Non-pigmented ciliary epithelial cell (primary cell): Measurements from ENCODE around the gene UTP11.

Experiments
- DNase-seq: peaks from one replicate; pipeline ENCODE4 v3.0.0-alpha.2; 2010; ENCODE audit warnings: low read depth

UTP11 gene

DNA sequence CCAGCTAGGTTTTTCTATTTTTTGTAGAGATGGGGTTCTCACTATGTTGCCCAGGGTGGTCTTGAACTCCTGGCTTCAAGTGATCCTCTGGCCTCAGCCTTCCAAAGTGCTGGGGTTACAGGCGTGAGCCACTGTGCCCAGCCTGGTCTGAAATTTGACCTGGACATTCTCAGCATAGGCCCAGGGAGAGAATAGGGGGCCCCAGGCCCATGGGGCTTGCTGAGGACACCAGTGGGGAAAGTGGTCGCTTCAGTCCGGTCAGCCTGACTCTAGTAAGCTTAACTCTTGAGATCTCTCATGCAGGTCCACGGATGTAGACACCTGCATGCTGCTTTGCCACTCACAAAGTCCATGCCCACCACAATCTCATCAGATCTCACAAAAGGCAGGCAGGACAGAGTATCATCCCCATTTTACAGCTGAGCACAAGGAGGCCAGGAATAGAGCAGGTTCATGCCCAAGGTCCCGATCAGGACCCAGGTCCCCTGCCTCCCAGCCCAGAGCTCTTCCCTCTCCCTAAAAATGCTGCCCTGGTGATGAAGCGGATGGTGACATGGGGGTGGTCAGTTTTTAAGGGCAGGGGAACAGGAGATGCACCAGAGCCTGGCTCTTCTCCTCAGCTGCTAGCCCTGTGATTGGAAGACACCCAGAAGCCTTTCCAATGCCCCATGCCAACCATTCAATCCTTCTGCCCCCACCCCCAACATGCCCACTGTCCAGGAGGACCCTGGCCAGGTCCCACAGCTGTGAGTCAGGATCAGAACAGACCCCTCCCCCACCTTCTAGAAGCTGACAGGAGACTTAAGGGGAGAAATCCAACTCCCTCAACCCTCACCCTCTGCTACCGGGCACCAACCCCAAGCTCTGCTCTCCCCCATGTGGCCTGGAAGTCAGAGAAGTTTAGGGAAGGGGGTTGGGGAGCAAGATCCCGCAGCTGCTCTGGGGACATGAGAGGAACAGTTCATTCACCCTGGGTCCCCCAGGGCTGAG is 9.0 kb upstream of the UTP11 start:
- DNase-seq: no peak

GRCh38 chr1:38004284-38005108 is 8.0 kb upstream of the UTP11 start:
- no peak for DNase-seq

GRCh38 chr1:38005195-38006007 is 7.1 kb upstream of the UTP11 start, which contains the start of gene FHL3:
TSS of gene FHL3 (minus strand) at chr1:38005514. CDS start at chr1:37999412, 6,102 bp downstream.
- no peak for DNase-seq

DNA sequence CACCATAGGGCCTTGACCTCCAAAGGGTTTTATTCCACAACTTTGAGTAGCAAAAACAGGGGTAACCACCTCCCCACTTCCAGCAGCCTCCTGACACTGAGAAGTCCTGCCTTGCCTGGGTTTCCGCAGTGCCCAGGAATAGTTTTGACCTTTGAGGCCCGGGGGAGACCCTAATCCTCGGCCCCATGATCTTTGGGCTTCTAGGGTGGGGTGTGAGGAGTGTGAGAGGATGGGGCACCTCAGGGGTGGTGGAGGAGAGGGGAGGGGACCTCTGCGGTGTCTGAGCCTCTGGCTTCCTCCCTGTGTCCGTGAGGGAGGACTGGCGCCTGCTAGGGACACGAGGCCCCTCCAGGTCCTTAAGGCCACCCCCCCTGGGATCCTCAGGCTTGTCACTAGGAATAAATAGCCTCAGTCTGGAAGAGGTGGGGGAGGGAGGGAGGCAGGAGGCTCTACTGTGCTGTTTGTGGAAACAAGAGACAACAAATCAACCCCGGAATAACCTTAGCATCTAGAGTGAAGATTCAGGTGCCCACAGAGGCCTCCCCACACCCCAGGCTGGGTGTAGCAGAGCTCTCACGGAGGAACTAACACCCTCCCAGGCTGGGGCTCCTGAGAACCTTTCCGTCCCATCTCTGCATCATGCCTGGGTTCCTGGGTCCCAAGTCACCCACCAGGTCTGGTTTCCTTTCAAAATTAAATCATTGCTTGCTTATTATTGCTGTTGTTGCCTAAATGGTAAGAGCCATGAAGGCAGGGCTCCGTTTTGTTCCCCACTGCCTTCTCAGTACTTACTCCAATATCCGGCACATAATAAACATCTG is 6.3 kb upstream of the UTP11 start:
- no peak for DNase-seq

GRCh38 chr1:38009088-38009840 is 3.3 kb upstream of the UTP11 start:
- no peak for DNase-seq

- no peak for DNase-seq
Measured at GRCh38 chr1:38009841-38010180, 2.7 kb upstream of the UTP11 start.

- DNase-seq: no peak
Measured at GRCh38 chr1:38013227-38013622, 691 bp downstream of the UTP11 start.

GRCh38 chr1:38014171-38014570 is 1.6 kb downstream of the UTP11 start:
- DNase-seq: no peak

DNA sequence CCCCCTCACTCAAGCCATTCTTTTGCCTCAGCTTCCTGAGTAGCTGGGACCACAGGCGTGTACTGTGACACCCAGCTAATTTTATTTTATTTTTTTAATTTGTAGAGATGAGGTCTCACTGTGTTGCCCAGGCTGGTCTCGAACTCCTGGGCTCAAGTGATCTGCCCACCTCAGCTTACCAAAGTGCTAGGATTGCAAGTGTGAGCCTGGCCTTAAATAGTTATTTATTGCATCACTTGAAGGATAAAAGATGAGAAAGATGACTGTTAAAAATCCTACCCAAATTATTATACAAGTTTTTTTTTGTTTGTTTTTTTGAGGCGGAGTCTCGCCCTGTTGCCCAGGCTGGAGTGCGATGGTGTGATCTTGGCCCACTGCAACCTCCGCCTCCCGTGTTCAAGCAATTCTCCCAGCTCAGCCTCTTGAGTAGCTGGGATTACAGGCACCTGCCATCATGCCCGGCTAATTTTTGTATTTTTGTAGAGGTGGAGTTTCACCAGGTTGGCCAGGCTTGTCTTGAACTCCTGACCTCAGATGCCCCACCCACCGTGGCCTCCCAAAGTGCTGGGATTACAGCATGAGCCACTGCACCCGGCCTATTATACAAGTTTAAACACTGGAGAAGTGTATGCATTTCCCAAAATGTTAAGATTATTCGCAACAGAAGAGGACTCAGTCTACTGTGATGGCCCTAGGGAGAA is 2.3 kb downstream of the UTP11 start:
- no peak for DNase-seq

- no peak for DNase-seq
Measured at GRCh38 chr1:38015978-38016725, 3.6 kb downstream of the UTP11 start.

DNA sequence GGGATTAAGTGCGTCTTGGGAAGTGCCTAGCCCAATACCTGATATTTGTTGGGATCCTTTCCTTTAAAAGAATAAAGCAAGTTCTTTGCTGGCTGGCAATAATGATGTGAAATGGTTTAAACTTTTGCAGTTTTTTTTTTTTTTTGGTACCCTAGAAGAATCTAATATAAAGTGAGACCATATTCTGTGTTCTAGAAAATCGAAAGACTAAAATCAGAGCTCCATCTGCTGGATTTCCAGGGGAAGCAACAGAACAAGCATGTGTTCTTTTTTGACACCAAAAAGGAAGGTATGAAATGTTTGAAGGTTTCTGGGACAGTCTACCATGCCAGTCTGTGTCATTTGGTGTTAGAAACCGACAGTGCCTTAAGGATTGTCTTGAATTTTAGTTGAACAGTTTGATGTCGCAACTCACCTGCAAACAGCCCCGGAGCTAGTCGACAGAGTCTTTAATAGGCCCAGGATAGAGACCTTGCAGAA is 6.4 kb downstream of the UTP11 start:
- DNase-seq: no peak

- DNase-seq: no peak
Measured at GRCh38 chr1:38020396-38020795, 7.9 kb downstream of the UTP11 start.

GRCh38 chr1:38021969-38022368 is 9.4 kb downstream of the UTP11 start:
- DNase-seq: no peak

GRCh38 chr1:38022810-38023209 is 10.3 kb downstream of the UTP11 start:
- no peak for DNase-seq

GRCh38 chr1:38025233-38025632 is 12.7 kb downstream of the UTP11 start:
- no peak for DNase-seq

GRCh38 chr1:38025664-38026063 is 13.1 kb downstream of the UTP11 start:
- no peak for DNase-seq

- DNase-seq: no peak
Measured at GRCh38 chr1:38026592-38027200, 14.2 kb downstream of the UTP11 start.
